GM12878 (cell line): ENCODE data around the gene FCER1G. TPM values are rescaled to one million over a fixed set of nuclear protein-coding genes. Genes with fewer than 3 reads are reported as not detected.
A peak's percentile ranks its signal among the peaks of the same experiment; 100 is the strongest.

Experiments
- CBX5 ChIP-seq: sonication (generic); IDR thresholded peaks from 2 replicates; pipeline ENCODE4 v1.6.1; 2016; ENCODE audit warnings: low read depth, moderate library complexity, mild to moderate bottlenecking, inconsistent platforms
- CEBPB ChIP-seq, 2 experiments: fragments of 150-350 bp in 1 of 2; IDR thresholded peaks; 2 replicates each; pipeline ENCODE4 v1.6.1; 2012 to 2014; ENCODE audit warnings: low read depth in 2 of 2, low read length in 2 of 2, borderline replicate concordance in 1 of 2, inconsistent platforms in 1 of 2
- CHD1 ChIP-seq: IDR thresholded peaks from 2 replicates; pipeline ENCODE4 v1.6.1; 2012; ENCODE audit warnings: low read depth, low read length, improper control_type of control experiment
- CHD2 ChIP-seq: IDR thresholded peaks from 2 replicates; pipeline ENCODE4 v1.6.1; 2011; ENCODE audit warnings: low read depth, low read length, improper control_type of control experiment, borderline replicate concordance
- ESRRA ChIP-seq: IDR thresholded peaks from 2 replicates; pipeline ENCODE4 v1.6.1; 2012; ENCODE audit warnings: mild to moderate bottlenecking, low read length, improper control_type of control experiment
- EZH2 ChIP-seq: IDR thresholded peaks from 2 replicates; pipeline ENCODE4 v1.6.1; 2012; ENCODE audit warnings: low read depth, mild to moderate bottlenecking, control low read depth, inconsistent platforms, low read length, borderline replicate concordance; ENCODE audit not compliant: control insufficient read depth
- FOS ChIP-seq: IDR thresholded peaks from 3 replicates; pipeline ENCODE4 v1.6.1; 2011; ENCODE audit warnings: borderline replicate concordance; ENCODE audit not compliant: insufficient read length; ENCODE audit errors: extremely low read depth
- GATAD2B ChIP-seq: fragments of 450-650 bp; conservative IDR thresholded peaks from 2 replicates; pipeline ENCODE4 v1.6.1; 2017; ENCODE audit warnings: low read depth, mild to moderate bottlenecking, moderate library complexity
- HDGF ChIP-seq: fragments of 450-650 bp; IDR thresholded peaks from 2 replicates; pipeline ENCODE4 v1.6.1; 2016; ENCODE audit warnings: antibody characterized with exemption
- IKZF1 ChIP-seq: fragments of 450-650 bp; conservative IDR thresholded peaks from 2 replicates; pipeline ENCODE4 v1.6.1; 2017; ENCODE audit warnings: antibody characterized with exemption, mild to moderate bottlenecking
- IRF4 ChIP-seq: IDR thresholded peaks from 2 replicates; pipeline ENCODE4 v1.6.1; 2011; ENCODE audit warnings: low read depth, low read length
- JUND ChIP-seq: IDR thresholded peaks from 2 replicates; pipeline ENCODE4 v1.6.1; 2012; ENCODE audit warnings: low read depth, mild to moderate bottlenecking, low read length, improper control_type of control experiment, moderate library complexity
- MTA3 ChIP-seq: IDR thresholded peaks from 2 replicates; pipeline ENCODE4 v1.6.1; 2012; ENCODE audit warnings: low read length, inconsistent platforms, borderline replicate concordance
- NBN ChIP-seq: fragments of 450-650 bp; IDR thresholded peaks from 2 replicates; pipeline ENCODE4 v1.6.1; 2016
- NR2C1 ChIP-seq: fragments of 450-650 bp; IDR thresholded peaks from 2 replicates; pipeline ENCODE4 v1.6.1; 2017; ENCODE audit warnings: antibody characterized with exemption, mild to moderate bottlenecking, moderate library complexity
- NRF1 ChIP-seq: conservative IDR thresholded peaks from 2 replicates; pipeline ENCODE4 v1.6.1; 2011; ENCODE audit warnings: mild to moderate bottlenecking, low read depth, low read length, improper control_type of control experiment
- POLR2AphosphoS5 ChIP-seq: IDR thresholded peaks from 2 replicates; pipeline ENCODE4 v1.6.1; 2011; ENCODE audit warnings: mild to moderate bottlenecking, low read length, inconsistent platforms
- PRDM15 ChIP-seq: fragments of 450-650 bp; formaldehyde crosslinking; IDR thresholded peaks from 2 replicates; pipeline ENCODE4 v1.4.0; 2020; ENCODE audit warnings: mild to moderate bottlenecking, moderate library complexity
- RB1 ChIP-seq: fragments of 450-650 bp; formaldehyde crosslinking; IDR thresholded peaks from 2 replicates; pipeline ENCODE4 v1.6.1; 2017; ENCODE audit warnings: mild to moderate bottlenecking, borderline replicate concordance
- SP1 ChIP-seq: IDR thresholded peaks from one replicate; pipeline ENCODE4 v1.6.1; 2011; ENCODE audit warnings: low read depth, low read length
- SUPT20H ChIP-seq: IDR thresholded peaks from 2 replicates; pipeline ENCODE4 v1.6.1; 2011; ENCODE audit warnings: low read depth, mild to moderate bottlenecking, low read length, moderate library complexity, borderline replicate concordance; ENCODE audit not compliant: control insufficient read depth
- TCF3 ChIP-seq: IDR thresholded peaks from 2 replicates; pipeline ENCODE4 v1.6.1; 2012; ENCODE audit warnings: low read depth, mild to moderate bottlenecking, low read length, borderline replicate concordance; ENCODE audit not compliant: insufficient read depth
- WRNIP1 ChIP-seq: IDR thresholded peaks from 2 replicates; pipeline ENCODE4 v1.6.1; 2011; ENCODE audit warnings: low read depth, low read length, improper control_type of control experiment, borderline replicate concordance
- ZZZ3 ChIP-seq: IDR thresholded peaks from 2 replicates; pipeline ENCODE4 v1.6.1; 2011; ENCODE audit warnings: low read depth; ENCODE audit not compliant: control insufficient read depth, insufficient read length
- polyA plus RNA-seq, 11 experiments: library from polyadenylated mRNA; depleted of rRNA in 4 of 11; unstranded in 6 of 11; stranded (reverse) in 5 of 11; fragments of >200 nt; fragmentation: Nextera tagmentation in 4 of 11; fragmentation: Illumina TruSeq in 1 of 11; extraction: Ambion mirVana in 4 of 11; extraction: Trizol in 1 of 11; gene quantifications; 1 replicate in 1 of 11; 2 replicates in 10 of 11; pipeline versions ENCODE4 v1.2.1 to v1.2.3, GENCODE V29; 2011 to 2016; ENCODE audit warnings: inconsistent platforms in 2 of 11, missing spikeins in 2 of 11, low read depth in 1 of 11
- total RNA-seq, 4 experiments: library from RNA; depleted of rRNA in 3 of 4; stranded (reverse); fragments of >200 nt in 3 of 4; fragmentation: Illumina TruSeq in 1 of 4; extraction: Trizol in 1 of 4; gene quantifications; 2 replicates each; pipeline versions ENCODE4 v1.2.1 to v1.2.3, GENCODE V29; 2013 to 2021
- TF ChIP-seq, protein P1 (sequence below): fragments of 450-650 bp; IDR thresholded peaks from 2 replicates; pipeline ENCODE4 v1.6.1; 2017; ENCODE audit warnings: antibody characterized with exemption, mild to moderate bottlenecking, moderate library complexity

Gene FCER1G
- total and polyA plus RNA-seq, 10 of the 15 experiments (the other 5 are each of a cell fraction or from before 2014, with no cell fraction given), result 0.40 to 1.9 (median 0.89) TPM

GRCh38 chr1:161201836-161202712, 13.0 kb upstream of the FCER1G start, which contains the start of gene NDUFS2 (continued):
- TF ChIP-seq NR2C1 (peak; percentile 97), GATAD2B (0 out of 2 replicates have a peak, but pooled peaks have one; percentile 62), FOS (no peak), SUPT20H (no peak), IRF4 (no peak), RB1 (no peak; the same call in 1 of the 2 replicates), MTA3 (no peak), CHD1 (0 out of 2 replicates have a peak, but pooled peaks have one; percentile 81), PRDM15 (CRISPR knock-in tag) (no peak), NBN (0 out of 2 replicates have a peak, but pooled peaks have one; percentile 63), TCF3 (peak; percentile 78; the same call in 1 of the 2 replicates), JUND (no peak), CHD2 (no peak; the same call in 1 of the 2 replicates), SP1 (peak; percentile 37), NRF1 (no peak), CEBPB (IDR thresholded peaks at IDR 0.05; ENCODE audit: borderline replicate concordance in 1 of 2, low read depth in 2 of 2, low read length in 2 of 2) (no peak), WRNIP1 (no peak), EZH2 (no peak), CBX5 (no peak), ZZZ3 (no peak), HDGF (no peak; the same call in 1 of the 2 replicates), POLR2AphosphoS5 (peak; percentile 87), IKZF1 (peak; percentile 98), ESRRA (no peak)
- TF ChIP-seq, protein P1, sequence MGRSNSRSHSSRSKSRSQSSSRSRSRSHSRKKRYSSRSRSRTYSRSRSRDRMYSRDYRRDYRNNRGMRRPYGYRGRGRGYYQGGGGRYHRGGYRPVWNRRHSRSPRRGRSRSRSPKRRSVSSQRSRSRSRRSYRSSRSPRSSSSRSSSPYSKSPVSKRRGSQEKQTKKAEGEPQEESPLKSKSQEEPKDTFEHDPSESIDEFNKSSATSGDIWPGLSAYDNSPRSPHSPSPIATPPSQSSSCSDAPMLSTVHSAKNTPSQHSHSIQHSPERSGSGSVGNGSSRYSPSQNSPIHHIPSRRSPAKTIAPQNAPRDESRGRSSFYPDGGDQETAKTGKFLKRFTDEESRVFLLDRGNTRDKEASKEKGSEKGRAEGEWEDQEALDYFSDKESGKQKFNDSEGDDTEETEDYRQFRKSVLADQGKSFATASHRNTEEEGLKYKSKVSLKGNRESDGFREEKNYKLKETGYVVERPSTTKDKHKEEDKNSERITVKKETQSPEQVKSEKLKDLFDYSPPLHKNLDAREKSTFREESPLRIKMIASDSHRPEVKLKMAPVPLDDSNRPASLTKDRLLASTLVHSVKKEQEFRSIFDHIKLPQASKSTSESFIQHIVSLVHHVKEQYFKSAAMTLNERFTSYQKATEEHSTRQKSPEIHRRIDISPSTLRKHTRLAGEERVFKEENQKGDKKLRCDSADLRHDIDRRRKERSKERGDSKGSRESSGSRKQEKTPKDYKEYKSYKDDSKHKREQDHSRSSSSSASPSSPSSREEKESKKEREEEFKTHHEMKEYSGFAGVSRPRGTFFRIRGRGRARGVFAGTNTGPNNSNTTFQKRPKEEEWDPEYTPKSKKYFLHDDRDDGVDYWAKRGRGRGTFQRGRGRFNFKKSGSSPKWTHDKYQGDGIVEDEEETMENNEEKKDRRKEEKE, result no peak
